SJCRH30 (cell line): ENCODE results near the gene XKR8. TPM values are rescaled to one million over a fixed set of nuclear protein-coding genes. Genes with fewer than 3 reads are reported as not detected.

Experiments
- DNase-seq, 2 experiments: peaks; one replicate each; pipeline ENCODE4 v3.0.0-alpha.2; 2015 to 2020
- H3K27ac ChIP-seq: fragments of 250-450 bp; sonication (Bioruptor Pico); 2 replicates; pipeline ENCODE4 v1.5.1; 2020; ENCODE audit warnings: mild to moderate bottlenecking, moderate library complexity
- H3K27me3 ChIP-seq: fragments of 250-450 bp; sonication (Bioruptor Pico); 2 replicates; pipeline ENCODE4 v1.5.1; 2020; ENCODE audit warnings: mild to moderate bottlenecking, moderate library complexity
- H3K36me3 ChIP-seq: fragments of 250-450 bp; sonication (Bioruptor Pico); 2 replicates; pipeline ENCODE4 v1.5.1; 2020; ENCODE audit warnings: mild to moderate bottlenecking, moderate library complexity
- H3K4me1 ChIP-seq: fragments of 250-450 bp; sonication (Bioruptor Pico); 2 replicates; pipeline ENCODE4 v1.5.1; 2020; ENCODE audit warnings: mild to moderate bottlenecking, moderate library complexity
- H3K4me3 ChIP-seq: fragments of 250-450 bp; sonication (Bioruptor Pico); 2 replicates; pipeline ENCODE4 v1.5.1; 2020; ENCODE audit warnings: mild to moderate bottlenecking, moderate library complexity
- H3K9me3 ChIP-seq: fragments of 250-450 bp; sonication (Bioruptor Pico); replicated peaks from 2 replicates; pipeline ENCODE4 v1.5.1; 2020; ENCODE audit warnings: mild to moderate bottlenecking, moderate library complexity
- total RNA-seq: library from RNA; depleted of rRNA; stranded (reverse); fragments of >200 nt; shearing (Covaris generic); gene quantifications from 2 replicates; pipeline ENCODE4 v1.2.3, GENCODE V29; 2014

Gene XKR8
- total RNA-seq, 1 experiment from 2014 or later: not detected

DNA sequence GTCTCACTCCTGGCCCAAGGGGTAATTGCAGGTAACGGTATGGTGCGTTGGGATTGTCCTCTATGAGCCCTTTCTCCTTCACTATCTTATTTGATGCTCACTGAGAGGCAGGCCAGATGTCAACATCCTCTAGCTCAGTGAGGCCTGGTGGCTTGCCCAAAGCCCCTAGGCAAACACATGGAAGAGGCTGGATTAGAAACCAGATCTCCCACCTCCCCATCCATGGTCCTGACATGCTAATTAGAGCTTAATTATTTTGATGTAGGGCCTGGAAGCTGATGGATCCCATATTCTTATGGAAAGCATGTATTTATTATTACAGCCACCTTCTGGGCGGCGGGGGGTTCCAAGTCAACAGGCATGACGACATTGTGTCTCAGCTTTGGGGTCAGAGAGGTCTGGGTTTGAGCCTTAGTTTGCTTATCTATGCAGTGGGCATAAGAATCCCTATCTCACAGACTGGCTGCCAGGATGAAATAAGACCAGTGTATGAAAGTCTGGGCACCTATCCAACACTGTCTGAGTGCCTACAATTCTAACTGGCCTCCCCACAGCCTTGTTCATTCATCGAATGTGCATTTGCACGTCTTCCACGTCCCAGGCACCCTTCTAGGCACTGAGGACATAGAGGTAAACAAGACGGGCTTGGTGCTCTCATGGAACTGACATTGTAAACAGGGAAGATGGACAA is 18.8 kb upstream of the XKR8 start:
- no peak for DNase-seq
- peaks cover 4% of the 10 kb centered on the region; the same call in 1 of the 2 replicates for H3K4me1 ChIP-seq
- no peaks in the 10 kb centered on the region for H3K9me3 ChIP-seq
- no peaks in the 10 kb centered on the region for H3K36me3 ChIP-seq
- H3K4me3 ChIP-seq: no peak overlapping the region
- no peaks in the 10 kb centered on the region for H3K27me3 ChIP-seq
- no peak overlapping the region for H3K27ac ChIP-seq

GRCh38 chr1:27941671-27942540 is 17.9 kb upstream of the XKR8 start:
- Histone ChIP-seq H3K27me3 (no peaks in the 10 kb centered on the region), H3K4me3 (no peak overlapping the region), H3K36me3 (no peaks in the 10 kb centered on the region), H3K27ac (no peak overlapping the region), H3K4me1 (peaks cover 4% of the 10 kb centered on the region; the same call in 1 of the 2 replicates), H3K9me3 (no peaks in the 10 kb centered on the region)
- DNase-seq: no peak

GRCh38 chr1:27945020-27945419 is 14.8 kb upstream of the XKR8 start:
- no peak overlapping the region for H3K27ac ChIP-seq
- no peaks in the 10 kb centered on the region for H3K36me3 ChIP-seq
- no peaks in the 10 kb centered on the region for H3K4me1 ChIP-seq
- DNase-seq: no peak
- H3K4me3 ChIP-seq: no peak overlapping the region
- H3K27me3 ChIP-seq: no peaks in the 10 kb centered on the region
- no peaks in the 10 kb centered on the region for H3K9me3 ChIP-seq

- Histone ChIP-seq H3K27ac (no peak overlapping the region), H3K4me3 (no peak overlapping the region), H3K27me3 (peaks cover 4% of the 10 kb centered on the region; the same call in 1 of the 2 replicates), H3K9me3 (no peaks in the 10 kb centered on the region), H3K36me3 (no peaks in the 10 kb centered on the region), H3K4me1 (no peaks in the 10 kb centered on the region)
- no peak for DNase-seq
Measured at GRCh38 chr1:27949027-27949426, 10.7 kb upstream of the XKR8 start.

DNA sequence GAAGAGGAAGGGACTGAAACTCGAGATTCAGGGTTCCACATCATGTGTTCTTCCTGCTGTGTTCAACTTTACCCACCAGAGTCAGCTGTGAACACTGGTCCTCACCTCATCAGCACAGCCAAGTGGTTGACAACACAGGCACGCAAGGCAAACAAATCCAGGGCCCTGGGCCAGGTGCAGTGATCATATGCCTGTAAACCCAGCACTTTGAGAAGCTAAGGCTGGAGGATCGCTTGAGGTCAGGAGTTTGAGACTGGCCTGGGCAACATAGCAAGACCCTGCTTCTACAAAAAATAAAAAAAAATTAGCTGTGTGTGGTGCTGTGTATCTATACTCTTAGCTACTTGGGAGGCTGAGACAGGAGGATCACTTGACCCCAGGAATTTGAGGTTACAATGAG is 8.4 kb upstream of the XKR8 start:
- no peaks in the 10 kb centered on the region for H3K9me3 ChIP-seq
- H3K27me3 ChIP-seq: peaks cover 4% of the 10 kb centered on the region; the same call in 1 of the 2 replicates
- H3K27ac ChIP-seq: no peak overlapping the region
- no peak overlapping the region for H3K4me3 ChIP-seq
- H3K36me3 ChIP-seq: no peaks in the 10 kb centered on the region
- no peak for DNase-seq
- H3K4me1 ChIP-seq: no peaks in the 10 kb centered on the region

DNA sequence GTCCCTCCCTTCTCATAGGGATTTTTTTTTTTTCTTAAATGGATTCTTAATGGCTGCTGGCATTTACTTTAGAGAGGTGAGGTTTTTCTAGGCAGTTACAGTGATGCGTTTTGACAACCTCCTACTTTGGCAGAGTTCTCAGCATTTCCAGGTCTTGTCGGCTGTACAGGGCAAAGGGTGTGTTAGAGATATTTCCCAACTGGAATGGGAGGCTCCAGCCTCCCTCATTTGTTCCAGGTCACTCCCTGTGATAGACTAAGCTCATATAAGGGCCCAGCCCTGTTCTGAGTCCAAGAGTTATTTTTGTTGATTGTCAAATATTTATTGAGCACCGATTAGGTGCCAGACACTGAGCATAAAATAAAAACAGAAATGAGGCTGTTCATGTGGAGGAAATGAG is 7.6 kb upstream of the XKR8 start:
- no peaks in the 10 kb centered on the region for H3K4me1 ChIP-seq

DNA sequence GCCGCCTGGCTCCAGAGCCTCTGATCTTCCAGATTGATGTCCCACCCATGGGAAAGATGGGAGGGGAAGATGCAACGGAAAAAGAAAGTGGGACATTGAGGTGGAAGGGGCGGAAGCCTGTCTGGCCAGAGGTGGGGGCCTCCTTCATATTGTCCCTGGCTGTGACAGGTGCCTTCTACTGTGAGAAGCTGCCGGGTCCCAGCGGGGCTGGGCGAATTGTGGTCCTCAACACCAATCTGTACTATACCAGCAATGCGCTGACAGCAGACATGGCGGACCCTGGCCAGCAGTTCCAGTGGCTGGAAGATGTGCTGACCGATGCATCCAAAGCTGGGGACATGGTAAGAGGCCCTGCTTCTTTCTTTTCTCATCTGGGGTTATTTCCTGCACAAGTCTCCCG is 5.6 kb upstream of the XKR8 start:
- Histone ChIP-seq H3K4me1 (no peaks in the 10 kb centered on the region), H3K27me3 (peaks cover 4% of the 10 kb centered on the region; the same call in 1 of the 2 replicates), H3K4me3 (no peak overlapping the region), H3K9me3 (no peaks in the 10 kb centered on the region), H3K27ac (no peak overlapping the region), H3K36me3 (no peaks in the 10 kb centered on the region)
- no peak for DNase-seq

More for the DNA sequence above, 7.6 kb upstream of the XKR8 start:
- H3K9me3 ChIP-seq: no peaks in the 10 kb centered on the region
- no peak overlapping the region for H3K4me3 ChIP-seq
- H3K27me3 ChIP-seq: peaks cover 4% of the 10 kb centered on the region; the same call in 1 of the 2 replicates
- H3K27ac ChIP-seq: no peak overlapping the region
- DNase-seq: no peak
- H3K36me3 ChIP-seq: no peaks in the 10 kb centered on the region

GRCh38 chr1:27955076-27955475 is 4.7 kb upstream of the XKR8 start:
- H3K4me3 ChIP-seq: no peak overlapping the region
- DNase-seq: no peak
- no peaks in the 10 kb centered on the region for H3K36me3 ChIP-seq
- H3K27ac ChIP-seq: no peak overlapping the region
- H3K9me3 ChIP-seq: no peaks in the 10 kb centered on the region
- H3K27me3 ChIP-seq: peaks cover 4% of the 10 kb centered on the region; the same call in 1 of the 2 replicates
- no peaks in the 10 kb centered on the region for H3K4me1 ChIP-seq

GRCh38 chr1:27956761-27957160 is 3.0 kb upstream of the XKR8 start:
- H3K36me3 ChIP-seq: no peaks in the 10 kb centered on the region
- H3K27me3 ChIP-seq: no peaks in the 10 kb centered on the region
- H3K4me1 ChIP-seq: no peaks in the 10 kb centered on the region
- no peak overlapping the region for H3K4me3 ChIP-seq
- no peak for DNase-seq
- H3K9me3 ChIP-seq: no peaks in the 10 kb centered on the region
- H3K27ac ChIP-seq: no peak overlapping the region

DNA sequence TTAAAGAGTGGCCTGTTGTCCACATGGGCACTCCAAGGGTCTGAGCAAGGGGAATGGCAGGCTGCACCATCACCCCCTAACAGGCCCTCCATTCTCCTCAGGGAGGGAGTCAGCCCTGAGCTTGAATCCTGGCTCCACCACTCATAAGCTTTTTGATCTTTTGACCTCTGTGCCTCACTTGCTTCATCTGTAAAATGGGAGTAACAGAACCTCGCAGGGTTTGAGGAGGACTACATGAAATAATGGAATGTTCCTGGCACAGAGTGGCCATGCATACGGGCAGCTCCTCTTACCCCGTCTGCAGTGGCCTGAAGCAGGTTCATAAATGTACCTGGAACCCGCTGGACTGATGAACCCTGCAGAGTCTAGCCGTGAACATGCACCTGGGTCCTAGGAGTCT is 2.1 kb upstream of the XKR8 start:
- H3K9me3 ChIP-seq: no peaks in the 10 kb centered on the region
- no peaks in the 10 kb centered on the region for H3K36me3 ChIP-seq
- no peaks in the 10 kb centered on the region for H3K27me3 ChIP-seq
- DNase-seq: no peak
- H3K4me1 ChIP-seq: no peaks in the 10 kb centered on the region
- H3K27ac ChIP-seq: no peak overlapping the region
- no peak overlapping the region for H3K4me3 ChIP-seq

GRCh38 chr1:27958513-27958912 is 1.3 kb upstream of the XKR8 start:
- Histone ChIP-seq H3K27me3 (no peaks in the 10 kb centered on the region), H3K4me3 (no peak overlapping the region), H3K9me3 (no peaks in the 10 kb centered on the region), H3K4me1 (no peaks in the 10 kb centered on the region), H3K27ac (no peak overlapping the region), H3K36me3 (no peaks in the 10 kb centered on the region)
- no peak for DNase-seq

DNA sequence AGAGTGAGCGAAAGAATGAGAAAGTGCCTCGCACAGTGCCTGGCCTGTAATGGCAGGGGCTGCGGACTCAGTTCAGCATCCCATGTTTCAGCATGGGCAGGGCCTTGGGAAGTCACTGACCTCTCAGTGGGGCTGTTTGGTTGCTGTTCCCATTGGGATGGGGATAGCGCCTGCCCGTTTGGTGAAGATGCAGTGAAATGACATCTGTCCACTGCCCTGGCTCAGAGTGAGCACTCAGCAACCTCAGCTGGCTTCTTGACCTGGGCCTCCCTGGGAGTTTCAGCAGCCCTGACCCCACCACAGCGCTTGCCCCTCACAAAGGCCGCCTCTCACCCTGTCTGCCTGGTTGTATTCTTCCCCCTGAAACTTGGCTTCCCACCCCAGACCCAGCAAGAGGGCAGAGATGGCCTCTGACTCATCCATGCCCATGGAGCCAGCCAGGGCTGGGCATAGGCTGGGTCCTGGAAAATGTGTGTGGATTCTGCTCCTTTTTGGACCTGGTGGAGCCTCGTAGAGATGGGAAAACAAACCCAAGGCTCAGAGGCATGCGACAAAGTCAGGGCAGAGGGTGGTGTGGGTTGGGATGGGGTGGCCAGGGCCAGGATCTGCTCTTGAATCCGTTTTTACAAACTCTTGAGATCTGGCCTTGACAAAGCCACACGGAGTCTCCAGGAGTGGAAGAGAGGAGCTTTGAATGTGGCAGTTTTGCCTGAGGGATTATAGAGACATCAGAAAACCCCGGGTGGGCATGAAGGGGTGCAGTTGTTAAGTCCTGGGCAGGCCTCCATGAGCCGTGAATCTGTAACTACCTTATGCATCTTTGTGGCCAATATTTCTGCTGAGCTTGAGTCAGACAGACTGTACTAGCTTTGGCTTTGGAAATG is 1.2 kb downstream of the XKR8 start:
- Histone ChIP-seq H3K4me1 (no peaks in the 10 kb centered on the region), H3K36me3 (no peaks in the 10 kb centered on the region), H3K27me3 (no peaks in the 10 kb centered on the region), H3K27ac (no peak overlapping the region), H3K4me3 (no peak overlapping the region), H3K9me3 (no peaks in the 10 kb centered on the region)
- no peak for DNase-seq

DNA sequence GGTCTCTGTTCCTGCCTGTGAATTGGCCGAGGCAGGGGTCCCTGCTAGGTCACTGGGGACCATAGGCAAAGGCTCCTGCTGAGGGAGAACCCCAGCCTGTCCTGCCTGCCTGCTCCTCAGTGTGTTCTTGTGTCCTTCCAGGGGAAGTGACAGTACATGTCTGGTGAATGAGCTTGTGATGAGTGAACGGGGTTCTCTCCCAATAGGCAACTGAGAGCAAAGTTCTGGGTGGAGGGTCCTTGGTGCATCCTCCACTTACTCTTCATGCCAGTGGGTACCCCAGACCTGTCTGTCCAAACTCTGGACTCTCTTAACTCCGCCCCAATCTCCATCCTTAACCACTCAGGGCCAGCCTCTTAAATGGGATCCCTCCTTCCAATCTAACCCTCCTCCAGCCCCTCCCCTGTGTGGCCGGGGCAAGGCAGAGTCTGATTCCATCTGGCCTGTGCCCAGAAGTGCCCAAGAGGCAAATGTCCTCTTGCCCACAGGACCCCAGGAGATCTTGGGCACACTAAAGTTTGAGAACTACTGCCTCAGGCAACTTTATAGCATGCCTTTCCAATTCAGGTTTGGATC is 2.0 kb downstream of the XKR8 start:
- no peak overlapping the region for H3K27ac ChIP-seq
- H3K27me3 ChIP-seq: no peaks in the 10 kb centered on the region
- no peaks in the 10 kb centered on the region for H3K9me3 ChIP-seq
- DNase-seq: no peak
- H3K36me3 ChIP-seq: no peaks in the 10 kb centered on the region
- H3K4me1 ChIP-seq: no peaks in the 10 kb centered on the region
- no peak overlapping the region for H3K4me3 ChIP-seq

DNA sequence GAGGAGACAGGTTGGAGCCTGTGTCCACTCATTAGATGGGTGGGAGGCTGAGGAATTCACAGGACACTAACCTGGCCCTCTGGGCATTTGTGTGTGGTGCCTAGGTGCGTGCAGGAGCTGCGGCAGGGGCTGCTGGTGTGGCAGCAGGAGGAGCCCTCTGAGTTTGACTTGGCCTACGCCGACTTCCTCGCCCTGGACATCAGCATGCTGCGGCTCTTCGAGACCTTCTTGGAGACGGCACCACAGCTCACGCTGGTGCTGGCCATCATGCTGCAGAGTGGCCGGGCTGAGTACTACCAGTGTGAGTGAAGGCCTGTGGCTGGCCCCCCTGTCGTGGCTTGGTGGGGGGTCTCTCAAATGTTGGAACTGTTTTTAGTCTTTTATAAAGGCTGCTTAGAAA is 3.6 kb downstream of the XKR8 start:
- H3K27ac ChIP-seq: no peak overlapping the region
- no peaks in the 10 kb centered on the region for H3K27me3 ChIP-seq
- H3K9me3 ChIP-seq: no peaks in the 10 kb centered on the region
- no peaks in the 10 kb centered on the region for H3K4me1 ChIP-seq
- DNase-seq: no peak
- no peak overlapping the region for H3K4me3 ChIP-seq
- no peaks in the 10 kb centered on the region for H3K36me3 ChIP-seq
